HG03066 (cell line): ENCODE results near the gene USP24.

ENCODE experiments used
- ATAC-seq: cut with Tn5 transposase; IDR thresholded peaks from one replicate; pipeline ENCODE4 v1.9.1; 2021; ENCODE audit warnings: low read depth; ENCODE audit not compliant: unreplicated experiment

USP24 gene

GRCh38 chr1:55055951-55056631, 159.1 kb downstream of the USP24 start:
- ATAC-seq, result no peak

- ATAC-seq, result no peak
Observed at GRCh38 chr1:55055084-55055882, 159.9 kb downstream of the USP24 start.

GRCh38 chr1:55054396-55054795, 160.8 kb downstream of the USP24 start:
- no peak for ATAC-seq

GRCh38 chr1:55053265-55053954, 161.8 kb downstream of the USP24 start:
- no peak for ATAC-seq

- no peak for ATAC-seq
Observed at GRCh38 chr1:55052221-55053142, 162.7 kb downstream of the USP24 start.

- ATAC-seq, result no peak
Observed at GRCh38 chr1:55051621-55052020, 163.5 kb downstream of the USP24 start.

GRCh38 chr1:55051169-55051568, 164.0 kb downstream of the USP24 start:
- no peak for ATAC-seq

GRCh38 chr1:55050283-55050682, 164.9 kb downstream of the USP24 start:
- ATAC-seq, result no peak

GRCh38 chr1:55049914-55050278, 165.3 kb downstream of the USP24 start:
- no peak for ATAC-seq

GRCh38 chr1:55049271-55049913, 165.8 kb downstream of the USP24 start:
- no peak for ATAC-seq

GRCh38 chr1:55048453-55049270, 166.5 kb downstream of the USP24 start:
- ATAC-seq, result no peak

GRCh38 chr1:55047611-55048010, 167.6 kb downstream of the USP24 start:
- no peak for ATAC-seq

GRCh38 chr1:55046871-55047270, 168.3 kb downstream of the USP24 start:
- ATAC-seq, result no peak

GRCh38 chr1:55045430-55045829, 169.7 kb downstream of the USP24 start:
- ATAC-seq, result no peak

- no peak for ATAC-seq
Observed at GRCh38 chr1:55044617-55045397, 170.4 kb downstream of the USP24 start.

- ATAC-seq, result no peak
Observed at GRCh38 chr1:55043726-55044125, 171.4 kb downstream of the USP24 start.

- ATAC-seq, result no peak
Observed at GRCh38 chr1:55043011-55043410, 172.2 kb downstream of the USP24 start.

GRCh38 chr1:55041613-55042012, 173.6 kb downstream of the USP24 start:
- ATAC-seq, result no peak
